ENCODE data around the gene NELFA.

DNA sequence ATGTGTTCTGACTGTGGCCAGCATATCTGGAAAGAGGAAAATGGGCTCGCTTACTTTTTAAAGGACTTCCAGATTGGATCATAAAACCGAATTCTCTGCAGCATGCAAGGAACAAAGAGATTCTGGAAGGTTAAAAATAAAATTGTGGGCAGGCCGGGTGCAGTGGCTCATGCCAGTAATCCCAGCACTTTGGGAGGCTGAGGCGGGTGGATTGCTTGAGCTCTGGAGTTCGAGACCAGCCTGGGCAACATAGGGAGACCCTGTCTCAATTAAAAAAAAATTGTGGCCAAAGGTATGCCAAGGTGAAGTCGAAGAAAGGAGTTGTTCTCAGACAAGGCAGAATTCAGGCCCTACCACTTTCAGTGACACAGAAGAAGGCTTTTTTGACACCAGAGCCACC lies 37.8 kb downstream of the NELFA start:
- TF ChIP-seq, protein P1, sequence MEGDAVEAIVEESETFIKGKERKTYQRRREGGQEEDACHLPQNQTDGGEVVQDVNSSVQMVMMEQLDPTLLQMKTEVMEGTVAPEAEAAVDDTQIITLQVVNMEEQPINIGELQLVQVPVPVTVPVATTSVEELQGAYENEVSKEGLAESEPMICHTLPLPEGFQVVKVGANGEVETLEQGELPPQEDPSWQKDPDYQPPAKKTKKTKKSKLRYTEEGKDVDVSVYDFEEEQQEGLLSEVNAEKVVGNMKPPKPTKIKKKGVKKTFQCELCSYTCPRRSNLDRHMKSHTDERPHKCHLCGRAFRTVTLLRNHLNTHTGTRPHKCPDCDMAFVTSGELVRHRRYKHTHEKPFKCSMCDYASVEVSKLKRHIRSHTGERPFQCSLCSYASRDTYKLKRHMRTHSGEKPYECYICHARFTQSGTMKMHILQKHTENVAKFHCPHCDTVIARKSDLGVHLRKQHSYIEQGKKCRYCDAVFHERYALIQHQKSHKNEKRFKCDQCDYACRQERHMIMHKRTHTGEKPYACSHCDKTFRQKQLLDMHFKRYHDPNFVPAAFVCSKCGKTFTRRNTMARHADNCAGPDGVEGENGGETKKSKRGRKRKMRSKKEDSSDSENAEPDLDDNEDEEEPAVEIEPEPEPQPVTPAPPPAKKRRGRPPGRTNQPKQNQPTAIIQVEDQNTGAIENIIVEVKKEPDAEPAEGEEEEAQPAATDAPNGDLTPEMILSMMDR (optimal IDR thresholded peaks at IDR 0.05 in 1 of 3, IDR thresholded peaks at IDR 0.05 in 1 of 3, conservative IDR thresholded peaks at IDR 0.05 in 1 of 3; ENCODE audit: extremely low read depth in 1 of 3, insufficient read depth in 2 of 3, low read length in 3 of 3): no peak
- TF ChIP-seq EZH2 (IDR thresholded peaks at IDR 0.05; ENCODE audit: low read length): no peak

All from keratinocyte (primary cell).